PFSK-1 (cell line): ENCODE results near the gene STARD7.

Source experiments
- POLR2AphosphoS5 ChIP-seq: IDR thresholded peaks from 2 replicates; pipeline ENCODE4 v1.6.1; 2012; ENCODE audit warnings: low read depth, mild to moderate bottlenecking, control low read depth, low read length, moderate library complexity
- SIN3A ChIP-seq: IDR thresholded peaks from 2 replicates; pipeline ENCODE4 v1.6.1; 2012; ENCODE audit warnings: mild to moderate bottlenecking, low read length, moderate library complexity, borderline replicate concordance; ENCODE audit not compliant: insufficient read depth
- TAF1 ChIP-seq: IDR thresholded peaks from 2 replicates; pipeline ENCODE4 v1.6.1; 2012; ENCODE audit warnings: low read length, control low read depth, borderline replicate concordance; ENCODE audit not compliant: insufficient read depth
- TF ChIP-seq, protein P1 (sequence below), 2 experiments: IDR thresholded peaks; 2 replicates each; pipeline versions ENCODE4 v1.6.1 to v1.8.0; 2011 to 2012; ENCODE audit warnings: low read depth in 2 of 2, low read length in 2 of 2, control low read depth in 1 of 2, inconsistent platforms in 1 of 2, mild to moderate bottlenecking in 1 of 2, moderate library complexity in 1 of 2; ENCODE audit not compliant: insufficient read depth in 1 of 2

DNA sequence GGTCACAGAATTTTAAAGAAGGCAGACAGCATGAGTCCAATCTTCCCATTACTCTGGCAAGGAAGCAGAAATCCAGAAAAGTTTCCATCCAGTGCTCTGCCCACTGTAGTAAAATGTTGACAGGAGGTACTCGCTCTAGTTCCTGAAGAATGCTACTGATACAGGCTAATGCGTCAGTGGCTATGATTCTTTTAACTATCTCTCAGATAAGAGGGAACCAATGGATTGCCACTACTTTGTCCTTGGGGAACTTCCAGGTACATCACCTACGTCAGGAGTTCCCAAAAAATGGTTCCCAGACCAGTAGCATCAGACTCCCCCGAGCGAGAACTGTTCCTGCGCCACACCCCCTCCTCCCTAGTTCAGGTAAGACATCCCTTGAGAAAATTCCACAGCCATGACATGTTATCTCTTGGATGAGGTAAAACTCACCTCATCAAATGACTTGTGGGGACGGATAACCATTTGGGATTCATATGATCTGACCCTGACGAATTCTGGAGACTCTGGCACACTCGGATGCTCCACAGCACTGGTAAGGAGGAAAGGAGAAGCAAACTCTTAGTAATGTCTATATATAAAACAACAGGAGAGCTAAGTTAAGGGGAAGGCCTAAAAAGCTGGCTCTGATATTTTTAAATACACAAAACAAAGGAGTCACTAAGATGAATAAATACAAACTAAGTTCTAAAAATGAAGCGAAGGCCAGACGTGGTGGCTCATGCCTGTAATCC, 16.5 kb downstream of the STARD7 start:
- no peak for TF ChIP-seq POLR2AphosphoS5
- no peak for TF ChIP-seq TAF1
- TF ChIP-seq, protein P1, sequence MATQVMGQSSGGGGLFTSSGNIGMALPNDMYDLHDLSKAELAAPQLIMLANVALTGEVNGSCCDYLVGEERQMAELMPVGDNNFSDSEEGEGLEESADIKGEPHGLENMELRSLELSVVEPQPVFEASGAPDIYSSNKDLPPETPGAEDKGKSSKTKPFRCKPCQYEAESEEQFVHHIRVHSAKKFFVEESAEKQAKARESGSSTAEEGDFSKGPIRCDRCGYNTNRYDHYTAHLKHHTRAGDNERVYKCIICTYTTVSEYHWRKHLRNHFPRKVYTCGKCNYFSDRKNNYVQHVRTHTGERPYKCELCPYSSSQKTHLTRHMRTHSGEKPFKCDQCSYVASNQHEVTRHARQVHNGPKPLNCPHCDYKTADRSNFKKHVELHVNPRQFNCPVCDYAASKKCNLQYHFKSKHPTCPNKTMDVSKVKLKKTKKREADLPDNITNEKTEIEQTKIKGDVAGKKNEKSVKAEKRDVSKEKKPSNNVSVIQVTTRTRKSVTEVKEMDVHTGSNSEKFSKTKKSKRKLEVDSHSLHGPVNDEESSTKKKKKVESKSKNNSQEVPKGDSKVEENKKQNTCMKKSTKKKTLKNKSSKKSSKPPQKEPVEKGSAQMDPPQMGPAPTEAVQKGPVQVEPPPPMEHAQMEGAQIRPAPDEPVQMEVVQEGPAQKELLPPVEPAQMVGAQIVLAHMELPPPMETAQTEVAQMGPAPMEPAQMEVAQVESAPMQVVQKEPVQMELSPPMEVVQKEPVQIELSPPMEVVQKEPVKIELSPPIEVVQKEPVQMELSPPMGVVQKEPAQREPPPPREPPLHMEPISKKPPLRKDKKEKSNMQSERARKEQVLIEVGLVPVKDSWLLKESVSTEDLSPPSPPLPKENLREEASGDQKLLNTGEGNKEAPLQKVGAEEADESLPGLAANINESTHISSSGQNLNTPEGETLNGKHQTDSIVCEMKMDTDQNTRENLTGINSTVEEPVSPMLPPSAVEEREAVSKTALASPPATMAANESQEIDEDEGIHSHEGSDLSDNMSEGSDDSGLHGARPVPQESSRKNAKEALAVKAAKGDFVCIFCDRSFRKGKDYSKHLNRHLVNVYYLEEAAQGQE (IDR thresholded peaks at IDR 0.05; ENCODE audit: insufficient read depth in 1 of 2, low read depth in 2 of 2, low read length in 2 of 2), result no peak
- TF ChIP-seq SIN3A, result no peak
